NCI-H1092 treated with DMSO at 0.1 percent for 48 hours (cell line): ENCODE results near the gene TADA2A.

ENCODE experiments used
- DNase-seq: peaks from one replicate; lab custom pipeline; 2025; lab: John Stamatoyannopoulos, UW

The TADA2A gene

GRCh38 chr17:37463039-37463438 lies 56.4 kb downstream of the TADA2A start:
- DNase-seq, result no peak

- no peak for DNase-seq
Measured at GRCh38 chr17:37465069-37465616, 58.5 kb downstream of the TADA2A start.

- no peak for DNase-seq
Measured at GRCh38 chr17:37466471-37466870, 59.8 kb downstream of the TADA2A start.

- no peak for DNase-seq
Measured at GRCh38 chr17:37470181-37470580, 63.5 kb downstream of the TADA2A start.

- no peak for DNase-seq
Measured at GRCh38 chr17:37475731-37476420, 69.2 kb downstream of the TADA2A start.

GRCh38 chr17:37476431-37477120 lies 69.9 kb downstream of the TADA2A start:
- no peak for DNase-seq

- no peak for DNase-seq
Measured at GRCh38 chr17:37478187-37478586, 71.5 kb downstream of the TADA2A start.

GRCh38 chr17:37479025-37479424 lies 72.3 kb downstream of the TADA2A start:
- DNase-seq, result no peak

GRCh38 chr17:37480427-37480826 lies 73.7 kb downstream of the TADA2A start:
- DNase-seq, result no peak

- no peak for DNase-seq
Measured at GRCh38 chr17:37481001-37481665, 74.4 kb downstream of the TADA2A start.

GRCh38 chr17:37483311-37484039 lies 76.8 kb downstream of the TADA2A start:
- DNase-seq, result no peak

- no peak for DNase-seq
Measured at GRCh38 chr17:37485938-37486570, 79.4 kb downstream of the TADA2A start.

- DNase-seq, result peak; percentile 40
Measured at GRCh38 chr17:37488009-37488604, 81.4 kb downstream of the TADA2A start.

- peak; percentile 43 for DNase-seq
Measured at GRCh38 chr17:37488607-37489196, 82.0 kb downstream of the TADA2A start.

GRCh38 chr17:37489197-37490001 lies 82.7 kb downstream of the TADA2A start, which contains the start of gene DUSP14:
TSS of gene DUSP14 (plus strand) at chr17:37489891. CDS start at chr17:37512273, 22,382 bp downstream.
- DNase-seq, result peak; percentile 76

GRCh38 chr17:37490022-37490587 lies 83.4 kb downstream of the TADA2A start:
- peak; percentile 43 for DNase-seq

GRCh38 chr17:37490638-37491614 lies 84.2 kb downstream of the TADA2A start:
- DNase-seq, result no peak

GRCh38 chr17:37492167-37492566 lies 85.5 kb downstream of the TADA2A start:
- no peak for DNase-seq
